Activated CD8-positive, alpha-beta memory T cell treated with anti-CD3 and anti-CD28 coated beads, Interleukin-2, amount 50 U/mL, for 24 hours (primary cell): ENCODE measurements around the gene RBM17.
"Not testable (repeated sequence)": the region's sequence is repeated elsewhere in the genome, so short reads cannot be mapped to it uniquely, and the experiment has no call there.

ENCODE experiments used
- DNase-seq: peaks from one replicate; pipeline ENCODE4 v3.0.0-alpha.2; 2020; ENCODE audit errors: extremely low read depth

The RBM17 gene

GRCh38 chr10:6110136-6110535 is 21.3 kb downstream of the RBM17 start:
- no peak for DNase-seq

GRCh38 chr10:6112893-6113292 is 24.1 kb downstream of the RBM17 start:
- DNase-seq, result no peak

DNA sequence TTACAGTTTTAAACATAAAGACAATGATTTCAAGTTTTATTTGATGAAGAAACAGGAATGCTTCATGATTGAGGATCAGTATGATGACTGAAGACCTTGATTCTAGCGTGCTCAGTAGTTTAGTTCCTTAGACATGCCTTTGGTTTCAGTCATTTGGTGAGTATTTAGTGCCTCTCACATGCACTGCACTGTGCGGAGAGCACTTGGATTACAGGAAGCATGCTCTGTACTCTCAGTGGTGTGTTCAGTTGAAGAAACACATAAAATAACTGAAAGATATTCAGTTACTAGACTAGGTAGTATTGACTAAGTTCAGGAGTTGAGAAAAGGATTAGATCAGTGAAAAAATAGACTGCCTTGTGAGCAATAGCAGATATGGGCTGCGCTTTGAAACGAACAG is 25.5 kb downstream of the RBM17 start:
- no peak for DNase-seq

GRCh38 chr10:6114805-6115341 is 26.0 kb downstream of the RBM17 start:
- no peak for DNase-seq

DNA sequence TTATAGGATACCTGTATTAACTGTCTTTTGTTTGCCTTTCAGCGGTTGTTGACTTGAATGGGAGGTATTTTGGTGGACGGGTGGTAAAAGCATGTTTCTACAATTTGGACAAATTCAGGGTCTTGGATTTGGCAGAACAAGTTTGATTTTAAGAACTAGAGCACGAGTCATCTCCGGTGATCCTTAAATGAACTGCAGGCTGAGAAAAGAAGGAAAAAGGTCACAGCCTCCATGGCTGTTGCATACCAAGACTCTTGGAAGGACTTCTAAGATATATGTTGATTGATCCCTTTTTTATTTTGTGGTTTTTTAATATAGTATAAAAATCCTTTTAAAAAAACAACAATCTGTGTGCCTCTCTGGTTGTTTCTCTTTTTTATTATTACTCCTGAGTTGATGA is 26.6 kb downstream of the RBM17 start:
- DNase-seq, result no peak

- no peak for DNase-seq
Measured at GRCh38 chr10:6115824-6116350, 27.1 kb downstream of the RBM17 start.

- no peak for DNase-seq
Measured at GRCh38 chr10:6116806-6117205, 28.0 kb downstream of the RBM17 start.

GRCh38 chr10:6117711-6118110 is 28.9 kb downstream of the RBM17 start:
- DNase-seq, result no peak

DNA sequence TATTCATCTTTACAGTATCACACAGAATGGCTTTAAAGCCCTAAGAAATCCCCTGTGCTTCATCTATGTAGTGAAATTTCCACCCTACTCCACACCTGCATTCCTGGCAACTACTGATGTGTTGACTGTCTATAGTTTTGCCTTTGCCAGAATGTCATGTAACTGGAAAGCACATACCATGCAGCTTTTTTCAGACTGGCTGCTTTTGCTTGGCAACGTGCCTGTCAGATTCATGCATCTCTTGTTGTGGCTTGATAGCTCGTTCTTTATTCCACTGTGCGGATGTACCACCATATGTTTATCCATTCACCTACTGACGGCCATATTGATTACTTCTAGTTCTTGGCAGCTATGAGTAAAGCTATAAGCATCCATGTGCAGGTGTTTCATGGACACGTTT is 30.6 kb downstream of the RBM17 start:
- DNase-seq, result no peak

DNA sequence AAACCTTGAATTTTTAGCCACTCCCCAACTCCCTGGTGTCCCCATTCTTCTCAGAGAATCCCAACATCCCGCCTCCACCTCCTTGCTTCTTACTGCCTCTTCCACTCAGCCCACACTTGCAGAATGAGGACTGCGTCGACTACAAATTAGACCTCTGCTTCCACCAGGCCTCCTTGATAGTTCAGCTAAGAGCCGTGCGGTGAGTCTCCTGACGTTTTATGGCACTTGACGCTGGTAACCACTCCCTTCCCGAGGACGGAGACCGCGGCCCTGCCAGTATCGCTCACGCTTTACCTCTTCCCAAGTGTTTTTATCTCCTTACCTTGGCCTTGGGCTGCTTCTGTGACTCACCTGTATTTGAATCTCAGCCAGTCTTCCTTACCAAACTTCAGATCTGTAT is 31.1 kb downstream of the RBM17 start:
- DNase-seq, result no peak

- DNase-seq, result no peak
Measured at GRCh38 chr10:6120691-6121090, 31.9 kb downstream of the RBM17 start.

- DNase-seq, result no peak
Measured at GRCh38 chr10:6121146-6121545, 32.3 kb downstream of the RBM17 start.

GRCh38 chr10:6123532-6123931 is 34.7 kb downstream of the RBM17 start:
- no peak for DNase-seq

DNA sequence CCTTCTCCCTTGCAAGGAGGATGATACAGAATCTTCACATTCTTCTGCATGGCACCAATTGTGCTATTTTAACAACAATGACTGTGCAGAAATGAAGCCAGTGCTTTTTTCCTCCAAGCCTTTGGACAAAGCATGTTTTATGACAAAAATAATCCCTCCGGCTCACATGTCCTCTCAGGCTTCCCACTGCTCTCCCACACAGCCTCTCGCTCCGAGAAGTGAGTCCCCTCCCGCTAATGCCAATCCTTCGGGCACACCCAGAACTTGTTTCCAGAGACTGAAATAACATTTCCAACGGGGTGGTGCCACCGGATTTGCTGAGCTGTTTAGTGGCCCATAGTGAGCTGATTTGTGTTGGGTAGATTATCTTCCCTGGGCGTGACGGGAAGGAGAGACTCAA is 35.8 kb downstream of the RBM17 start:
- DNase-seq, result no peak

- DNase-seq, result not testable (repeated sequence)
Measured at GRCh38 chr10:6127461-6127860, 38.6 kb downstream of the RBM17 start.

DNA sequence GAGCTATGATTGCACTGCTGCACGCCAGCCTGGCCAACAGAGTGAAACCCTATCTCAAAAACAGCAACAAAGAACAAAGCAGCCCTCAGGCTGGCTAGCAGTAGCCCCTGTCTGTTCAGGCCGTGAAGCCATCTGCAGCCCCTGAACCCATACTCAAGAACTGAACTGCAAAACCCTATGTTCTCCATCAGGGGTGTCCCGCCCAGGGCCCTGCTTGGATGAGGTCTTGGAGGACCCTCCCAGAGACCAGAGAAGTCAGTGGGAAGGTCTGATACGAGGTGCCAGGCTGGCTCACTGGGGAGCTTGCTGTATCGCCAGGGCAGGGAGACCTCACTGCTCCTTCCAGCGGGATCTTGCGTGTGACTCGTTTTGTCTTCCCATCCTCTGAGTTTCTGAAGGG is 39.3 kb downstream of the RBM17 start:
- DNase-seq, result no peak

- no peak for DNase-seq
Measured at GRCh38 chr10:6128591-6129251, 39.9 kb downstream of the RBM17 start.

DNA sequence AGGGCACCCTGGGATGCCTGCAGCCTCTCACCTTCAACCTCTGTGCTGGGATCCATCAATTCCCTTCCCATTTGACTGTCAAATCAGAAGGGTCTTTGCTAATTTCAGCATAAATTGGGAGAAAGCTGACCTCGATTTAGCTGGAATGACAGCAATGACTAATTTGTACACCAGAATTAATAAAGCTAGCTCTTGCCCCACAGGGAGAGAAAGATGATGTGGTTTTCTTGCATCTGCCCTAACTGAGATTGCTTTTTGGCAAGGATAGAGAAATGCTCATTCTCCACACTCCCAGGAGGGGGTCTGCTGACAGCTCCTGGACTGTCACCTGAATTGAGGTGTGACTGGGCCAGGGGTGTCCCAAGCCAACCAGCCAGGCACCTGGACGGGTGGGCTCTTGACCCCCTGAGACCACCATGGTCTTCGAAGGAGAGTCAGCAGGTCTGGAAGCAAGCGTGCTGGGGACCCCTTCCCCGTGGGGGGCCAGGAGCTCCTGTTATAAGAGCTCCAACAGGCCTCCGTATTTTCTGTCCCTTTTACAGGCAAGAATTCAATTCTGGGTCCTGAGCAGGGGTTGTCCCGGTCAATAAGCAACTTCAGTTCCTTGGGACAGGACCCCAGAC is 42.1 kb downstream of the RBM17 start:
- DNase-seq, result no peak

DNA sequence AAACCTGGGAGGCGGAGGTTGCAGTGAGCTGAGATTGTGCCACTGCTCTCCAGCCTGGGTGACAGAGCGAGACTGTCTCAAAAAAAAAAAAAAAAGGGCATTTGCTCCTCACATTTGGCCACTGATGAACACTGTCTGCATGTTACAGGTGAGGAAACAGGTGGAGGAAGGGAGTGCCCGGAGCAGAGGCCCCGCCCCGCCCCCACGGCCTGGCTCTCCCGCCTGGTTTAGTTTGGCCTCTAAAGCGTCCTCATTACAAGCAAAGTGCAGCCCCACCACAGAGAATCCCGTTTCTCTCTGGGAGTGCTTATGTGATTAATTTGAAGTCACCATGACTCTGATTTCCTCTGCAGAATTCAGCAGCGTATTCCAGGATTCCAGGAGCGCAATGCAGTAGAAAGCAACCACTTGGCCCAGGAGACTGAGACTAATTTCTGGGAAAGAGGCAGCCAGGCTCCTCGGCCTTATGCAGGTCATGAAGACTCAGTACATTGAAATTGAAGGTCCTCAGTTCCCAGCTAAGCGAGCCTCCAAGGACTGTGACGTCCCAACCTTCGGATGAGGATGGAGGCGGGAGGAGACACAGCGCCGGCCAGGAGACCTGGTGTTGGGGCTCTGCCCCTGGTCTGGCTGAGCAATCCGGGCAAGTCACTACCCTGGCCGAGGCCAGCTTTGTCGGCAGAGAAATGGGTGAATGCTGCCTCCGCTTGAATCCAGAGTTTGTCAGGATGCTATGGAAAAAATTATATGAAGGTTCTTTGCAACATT is 44.7 kb downstream of the RBM17 start:
- DNase-seq, result no peak

GRCh38 chr10:6134099-6134823 is 45.4 kb downstream of the RBM17 start:
- DNase-seq, result no peak

DNA sequence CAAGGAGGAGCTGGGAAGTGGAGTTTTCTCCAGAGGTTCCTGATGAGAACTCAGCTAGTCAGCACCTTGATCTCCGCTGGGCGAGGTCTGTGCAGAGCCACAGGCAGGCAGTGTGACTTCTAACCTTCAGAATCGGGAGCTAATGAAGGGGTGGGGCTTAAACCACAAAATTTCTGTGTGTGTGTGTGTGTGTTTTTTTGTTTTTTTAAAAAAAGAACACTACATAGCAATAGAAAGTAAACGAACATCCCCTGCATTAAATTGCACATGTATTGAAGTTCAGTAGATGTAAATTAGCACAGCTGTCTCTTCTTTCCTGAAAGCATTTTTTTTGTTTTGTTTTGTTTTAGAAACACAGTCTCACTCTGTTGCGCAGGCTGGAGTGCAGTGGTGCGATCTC is 46.2 kb downstream of the RBM17 start:
- DNase-seq, result no peak

DNA sequence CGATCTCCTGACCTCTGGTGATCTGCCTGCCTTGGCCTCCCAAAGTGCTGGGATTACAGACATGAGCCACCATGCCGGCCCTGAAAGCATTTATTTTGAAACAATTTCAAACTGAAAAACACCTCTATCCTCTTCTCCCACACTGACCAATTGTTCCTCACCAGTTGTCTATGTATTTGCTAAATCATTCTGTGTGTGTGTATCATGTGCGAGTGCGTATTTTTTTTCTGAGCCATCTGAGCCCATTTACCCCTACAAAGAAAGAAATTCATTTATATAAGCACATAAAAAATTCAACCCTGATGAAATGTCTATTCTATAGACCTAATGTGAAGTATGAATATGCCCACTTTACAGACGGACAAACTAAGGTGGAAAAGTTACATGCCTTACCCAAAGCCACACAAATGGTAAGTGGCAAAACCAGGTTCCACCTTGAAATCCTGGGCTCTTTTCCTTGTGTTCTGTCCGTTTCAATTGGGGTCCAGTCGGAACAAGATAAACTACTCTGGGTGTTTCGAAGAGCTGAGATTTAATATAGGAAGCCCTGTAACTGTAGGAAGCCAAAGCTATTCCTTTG is 46.8 kb downstream of the RBM17 start:
- DNase-seq, result no peak
